H1 (cell line): ENCODE data around the gene RAP2B. TPM values are rescaled to one million over a fixed set of nuclear protein-coding genes. Genes with fewer than 3 reads are reported as not detected.

Source experiments
- CTCF ChIA-PET: fragments of 300-600 bp; sonication (Branson Sonifier 250); formaldehyde crosslinking; loops from one replicate; lab custom pipeline; 2021; ENCODE audit not compliant: partially characterized antibody; lab: Charles Lee
- POLR2A ChIA-PET: fragments of 300-600 bp; sonication (Branson Sonifier 250); formaldehyde crosslinking; loops from one replicate; lab custom pipeline; 2021; ENCODE audit warnings: inconsistent platforms; ENCODE audit not compliant: partially characterized antibody; lab: Charles Lee
- DNase-seq, 2 experiments: peaks; one replicate each; pipeline versions ENCODE4 v3.0.0 to v3.0.0-alpha.2; 2010 to 2022; ENCODE audit warnings: low spot score in 2 of 2, low read depth in 1 of 2, mixed read lengths in 1 of 2
- FAIRE-seq: peaks from 2 replicates; lab custom pipeline; 2011; peaks lifted over from hg19 to GRCh38; lab: Jason Lieb, UNC
- H2AFZ ChIP-seq: 2 replicates; pipeline ENCODE4 v1.8.1; 2012; ENCODE audit warnings: low read length, inconsistent platforms
- H2AK5ac ChIP-seq: 2 replicates; pipeline ENCODE4 v1.6.1; 2013; ENCODE audit warnings: low read depth, low read length
- H2BK120ac ChIP-seq: replicated peaks from 2 replicates; pipeline ENCODE3; 2013; ENCODE audit warnings: low read depth, low read length, inconsistent platforms
- H2BK12ac ChIP-seq: 2 replicates; pipeline ENCODE4 v1.6.1; 2013; ENCODE audit warnings: low read depth, low read length
- H2BK15ac ChIP-seq: 2 replicates; pipeline ENCODE4 v1.6.1; 2013; ENCODE audit warnings: low read length
- H2BK20ac ChIP-seq: 2 replicates; pipeline ENCODE4 v1.6.1; 2013; ENCODE audit warnings: low read length
- H2BK5ac ChIP-seq: 2 replicates; pipeline ENCODE4 v1.6.1; 2013; ENCODE audit warnings: low read depth, low read length
- H3K14ac ChIP-seq: 2 replicates; pipeline ENCODE4 v1.6.1; 2013; ENCODE audit warnings: inconsistent platforms; ENCODE audit not compliant: insufficient read length
- H3K18ac ChIP-seq: 2 replicates; pipeline ENCODE4 v1.6.1; 2013; ENCODE audit warnings: low read length; ENCODE audit errors: extremely low read depth
- H3K23ac ChIP-seq: 2 replicates; pipeline ENCODE4 v1.6.1; 2013; ENCODE audit warnings: inconsistent platforms; ENCODE audit not compliant: insufficient read length
- H3K23me2 ChIP-seq: 2 replicates; pipeline ENCODE4 v1.6.1; 2013; ENCODE audit warnings: low read depth, low read length
- H3K27ac ChIP-seq: 2 replicates; pipeline ENCODE4 v1.6.1; 2011; ENCODE audit warnings: low read depth, low read length, inconsistent platforms
- H3K27me3 ChIP-seq, 4 experiments: replicated peaks in 1 of 4; 1 replicate in 1 of 4; 2 replicates in 3 of 4; pipeline versions ENCODE4 v1.6.1 to v1.8.1; 2011 to 2013; ENCODE audit warnings: low read length in 3 of 4, mild to moderate bottlenecking in 3 of 4, inconsistent platforms in 2 of 4, mixed read lengths in 2 of 4, moderate library complexity in 1 of 4; ENCODE audit not compliant: control insufficient read depth in 3 of 4, insufficient read depth in 3 of 4; ENCODE audit errors: extremely low read depth in 1 of 4
- H3K36me3 ChIP-seq, 4 experiments: 2 replicates each; pipeline versions ENCODE4 v1.6.1 to v1.8.1; 2011 to 2013; ENCODE audit warnings: mild to moderate bottlenecking in 4 of 4, low read length in 3 of 4, moderate library complexity in 2 of 4, control low read depth in 1 of 4, inconsistent platforms in 1 of 4; ENCODE audit not compliant: insufficient read depth in 4 of 4, control insufficient read depth in 2 of 4
- H3K4ac ChIP-seq: replicated peaks from 2 replicates; pipeline ENCODE3; 2013; ENCODE audit warnings: low read length, low read depth, mixed read lengths, inconsistent platforms; ENCODE audit not compliant: insufficient read length
- H3K4me1 ChIP-seq, 4 experiments: replicated peaks in 1 of 4; 1 replicate in 1 of 4; 2 replicates in 3 of 4; pipeline versions ENCODE4 v1.6.1 to v1.8.1; 2011 to 2013; ENCODE audit warnings: low read length in 3 of 4, inconsistent platforms in 2 of 4, mixed read lengths in 1 of 4; ENCODE audit not compliant: insufficient read depth in 4 of 4, control insufficient read depth in 3 of 4
- H3K4me2 ChIP-seq, 2 experiments: 2 replicates each; pipeline versions ENCODE4 v1.6.1 to v1.8.1; 2011 to 2013; ENCODE audit warnings: low read depth in 2 of 2, low read length in 2 of 2, control low read depth in 1 of 2, inconsistent platforms in 1 of 2, mild to moderate bottlenecking in 1 of 2; ENCODE audit not compliant: insufficient read depth in 1 of 2
- H3K4me3 ChIP-seq, 4 experiments: fragments of 200-600, 300-600 bp in 1 of 4; sonication (generic), shearing (Covaris generic), sonication (Bioruptor Twin) in 1 of 4; 2 replicates each; pipeline versions ENCODE4 v1.5.1 to v1.8.1; 2011 to 2016; ENCODE audit warnings: low read length in 4 of 4, low read depth in 3 of 4, control low read depth in 2 of 4, inconsistent platforms in 2 of 4, mild to moderate bottlenecking in 2 of 4, mixed read lengths in 1 of 4, moderate library complexity in 1 of 4; ENCODE audit not compliant: insufficient read depth in 2 of 4; ENCODE audit errors: extremely low read depth in 1 of 4
- H3K56ac ChIP-seq: replicated peaks from 2 replicates; pipeline ENCODE3; 2013; ENCODE audit warnings: low read depth, mild to moderate bottlenecking, mixed read lengths, low read length, inconsistent platforms; ENCODE audit not compliant: insufficient read length
- H3K79me1 ChIP-seq: 2 replicates; pipeline ENCODE4 v1.6.1; 2013; ENCODE audit warnings: low read depth, low read length, control low read depth
- H3K79me2 ChIP-seq, 2 experiments: 2 replicates each; pipeline versions ENCODE4 v1.6.1 to v1.8.1; 2012 to 2013; ENCODE audit warnings: low read length in 2 of 2, mild to moderate bottlenecking in 2 of 2, inconsistent platforms in 1 of 2; ENCODE audit not compliant: insufficient read depth in 2 of 2, control insufficient read depth in 1 of 2
- H3K9ac ChIP-seq, 4 experiments: replicated peaks in 1 of 4; 1 replicate in 1 of 4; 2 replicates in 3 of 4; pipeline versions ENCODE4 v1.6.1 to v1.8.1; 2011 to 2013; ENCODE audit warnings: low read depth in 3 of 4, low read length in 3 of 4, control low read depth in 2 of 4, mild to moderate bottlenecking in 2 of 4, moderate library complexity in 2 of 4, inconsistent platforms in 1 of 4; ENCODE audit errors: extremely low read depth in 1 of 4
- H3K9me3 ChIP-seq, 2 experiments: 2 replicates each; pipeline versions ENCODE4 v1.6.1 to v1.8.1; 2012 to 2013; ENCODE audit warnings: mild to moderate bottlenecking in 2 of 2, moderate library complexity in 2 of 2, control low read depth in 1 of 2, inconsistent platforms in 1 of 2, low read depth in 1 of 2, low read length in 1 of 2, mixed read lengths in 1 of 2; ENCODE audit not compliant: insufficient read depth in 2 of 2
- H4K20me1 ChIP-seq, 2 experiments: replicated peaks in 1 of 2; 2 replicates each; pipeline versions ENCODE3 to v1.8.1; 2011 to 2013; ENCODE audit warnings: inconsistent platforms in 2 of 2, low read length in 2 of 2, mild to moderate bottlenecking in 1 of 2; ENCODE audit not compliant: insufficient read depth in 2 of 2, control insufficient read depth in 1 of 2
- H4K5ac ChIP-seq: 2 replicates; pipeline ENCODE4 v1.6.1; 2013; ENCODE audit warnings: low read length, low read depth, mixed read lengths, inconsistent platforms; ENCODE audit not compliant: insufficient read length
- H4K8ac ChIP-seq: 2 replicates; pipeline ENCODE4 v1.8.0; 2013; ENCODE audit warnings: mild to moderate bottlenecking, moderate library complexity, low read length, inconsistent platforms; ENCODE audit not compliant: insufficient read depth; ENCODE audit errors: extremely low read depth
- H4K91ac ChIP-seq: replicated peaks from 2 replicates; pipeline ENCODE3; 2013; ENCODE audit warnings: low read length, mixed read lengths, inconsistent platforms; ENCODE audit not compliant: insufficient read length
- CHD1 ChIP-seq: IDR thresholded peaks from 2 replicates; pipeline ENCODE4 v1.6.1; 2012; ENCODE audit warnings: low read depth, low read length, improper control_type of control experiment
- WGBS, 2 experiments: shearing (Covaris generic) in 1 of 2; methylation state at CpG; one replicate each; pipeline versions ENCODE4 v1.1.6 to v1.1.7; 2013 to 2015; ENCODE audit warnings: low lambda C conversion rate in 2 of 2, mixed read lengths in 2 of 2, inconsistent platforms in 1 of 2, low coverage in 1 of 2, missing lambda C conversion rate in 1 of 2; ENCODE audit not compliant: insufficient replicate concordance in 2 of 2, insufficient coverage in 1 of 2, insufficient read length in 1 of 2; ENCODE audit errors: extremely low coverage in 1 of 2, missing lambda C conversion rate in 1 of 2; 5-methylcytosine and 5-hydroxymethylcytosine counted together
- polyA plus RNA-seq, 7 experiments: library from polyadenylated mRNA; depleted of rRNA in 3 of 7; stranded (reverse) in 5 of 7; unstranded in 2 of 7; fragments of >200 nt in 5 of 7; fragments of 200-250 nt in 2 of 7; gene quantifications; 1 replicate in 5 of 7; 2 replicates in 1 of 7; 4 replicates in 1 of 7; pipeline versions ENCODE4 v1.2.1 to v1.2.3, GENCODE V29; 2011 to 2013; ENCODE audit warnings: missing spikeins in 2 of 7, mixed read lengths in 2 of 7
- total RNA-seq: library from RNA; stranded (reverse); fragmentation: NEBNext Ultra II Directional; extraction: Animal tissue kit (Norgen Biotek cat#: 25700); gene quantifications from 2 replicates; pipeline ENCODE4 v1.2.1, GENCODE V29; 2021

Gene RAP2B
- total and polyA plus RNA-seq, 2 of the 8 experiments (the other 6 are each of a cell fraction or from before 2014, with no cell fraction given), result 7.5 to 20.3 TPM

- no peak overlapping the region for H4K8ac ChIP-seq
- WGBS, 2 experiments, result 94% methylated on average over 1 of the region's 2 CpGs; no CpG with 5 or more reads in 1 of the 2 experiments
- POLR2A ChIA-PET, result no interaction called here
Observed at GRCh38 chr3:153137626-153138025, 24.4 kb upstream of the RAP2B start.

More at GRCh38 chr3:153137626-153138025, 24.4 kb upstream of the RAP2B start:
- H4K5ac ChIP-seq, result no peak overlapping the region
- H3K79me2 ChIP-seq, result no peaks in the 10 kb centered on the region
- H3K23me2 ChIP-seq, result no peaks in the 10 kb centered on the region
- H3K9ac ChIP-seq, result no peak overlapping the region
- no peak overlapping the region for H3K23ac ChIP-seq
- H4K91ac ChIP-seq, result no peak overlapping the region
- H4K20me1 ChIP-seq, result no peaks in the 10 kb centered on the region
- H2BK5ac ChIP-seq, result no peak overlapping the region
- H3K4me2 ChIP-seq, result no peak overlapping the region
- H3K14ac ChIP-seq, result no peak overlapping the region
- H3K4me3 ChIP-seq, result no peak overlapping the region
- FAIRE-seq (no peak), DNase-seq (no peak)
- H2BK120ac ChIP-seq, result no peak overlapping the region
- CTCF ChIA-PET, result interaction anchor here (0.8 kb wide), 1 partner anchor 284 kb away, joined by 3 read pairs; no protein-coding TSS in a partner anchor
- H3K79me1 ChIP-seq, result no peaks in the 10 kb centered on the region
- TF ChIP-seq CHD1, result no peak
- no peak overlapping the region for H2BK12ac ChIP-seq
- H2AFZ ChIP-seq, result no peak overlapping the region
- no peak overlapping the region for H3K4ac ChIP-seq
- no peaks in the 10 kb centered on the region for H3K27me3 ChIP-seq
- no peak overlapping the region for H2AK5ac ChIP-seq
- H2BK15ac ChIP-seq, result no peak overlapping the region
- no peaks in the 10 kb centered on the region for H3K4me1 ChIP-seq
- no peak overlapping the region for H2BK20ac ChIP-seq
- no peak overlapping the region for H3K18ac ChIP-seq
- H3K27ac ChIP-seq, result no peak overlapping the region
- H3K56ac ChIP-seq, result no peak overlapping the region
- no peaks in the 10 kb centered on the region for H3K36me3 ChIP-seq
- no peaks in the 10 kb centered on the region for H3K9me3 ChIP-seq
